ACC112 (cell line): ENCODE data around the gene FOXP2.
"Not testable (repeated sequence)": the region's sequence is repeated elsewhere in the genome, so short reads cannot be mapped to it uniquely, and the experiment has no call there.

ENCODE experiments used
- H2AFZ ChIP-seq: fragments of 200-600 bp; sonication (generic); one replicate; pipeline ENCODE4 v1.6.0; 2017; ENCODE audit warnings: antibody characterized with exemption, low read length; ENCODE audit not compliant: unreplicated experiment
- H3K27ac ChIP-seq: fragments of 200-600 bp; sonication (generic); 2 replicates; pipeline ENCODE4 v1.5.1; 2014; ENCODE audit warnings: low read depth, mild to moderate bottlenecking, antibody characterized with exemption, low read length, moderate library complexity
- H3K27me3 ChIP-seq: fragments of 200-600 bp; sonication (generic); 2 replicates; pipeline ENCODE4 v1.6.1; 2014; ENCODE audit warnings: mild to moderate bottlenecking, antibody characterized with exemption, low read length, moderate library complexity, mixed read lengths; ENCODE audit not compliant: insufficient read depth
- H3K36me3 ChIP-seq: fragments of 200-600 bp; sonication (generic); 2 replicates; pipeline ENCODE4 v1.6.1; 2016; ENCODE audit warnings: mild to moderate bottlenecking, antibody characterized with exemption, low read length, moderate library complexity, mixed read lengths; ENCODE audit not compliant: insufficient read depth
- H3K4me1 ChIP-seq: fragments of 200-600 bp; sonication (generic); one replicate; pipeline ENCODE4 v1.6.1; 2016; ENCODE audit warnings: low read length, mixed read lengths; ENCODE audit not compliant: insufficient read depth, unreplicated experiment, control insufficient read depth
- H3K4me3 ChIP-seq: fragments of 200-600 bp; sonication (generic); 2 replicates; pipeline ENCODE4 v1.5.1; 2014; ENCODE audit warnings: mild to moderate bottlenecking, low read depth, low read length
- H3K79me2 ChIP-seq: fragments of 200-600 bp; sonication (generic); one replicate; pipeline ENCODE4 v1.6.0; 2016; ENCODE audit warnings: low read length; ENCODE audit not compliant: control insufficient read depth, unreplicated experiment, insufficient read depth

The FOXP2 gene

DNA sequence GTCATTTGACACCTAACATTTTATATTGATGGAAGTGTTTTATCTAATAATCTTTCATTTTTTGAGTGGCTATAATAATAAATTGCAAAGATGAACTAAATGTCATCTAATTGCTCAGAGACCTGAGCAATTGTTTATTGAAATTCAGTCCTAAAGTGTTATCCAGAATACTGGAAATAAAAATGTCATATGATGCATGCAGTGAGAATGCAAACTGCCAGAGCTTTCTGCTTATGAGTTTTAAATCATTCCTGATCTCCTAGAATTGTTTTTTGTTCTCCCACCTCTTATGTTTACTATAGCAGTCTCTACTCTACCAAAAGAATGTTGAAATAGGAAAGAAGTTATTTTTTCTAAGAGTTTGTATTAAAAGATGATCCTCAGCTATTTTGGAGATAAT, 116.7 kb downstream of the FOXP2 start:
- Histone ChIP-seq H3K36me3 (no peaks in the 10 kb centered on the region), H3K27me3 (no peaks in the 10 kb centered on the region), H3K79me2 (no peaks in the 10 kb centered on the region), H2AFZ (no peak overlapping the region), H3K4me3 (no peak overlapping the region), H3K27ac (no peak overlapping the region), H3K4me1 (peaks cover 6% of the 10 kb centered on the region)

DNA sequence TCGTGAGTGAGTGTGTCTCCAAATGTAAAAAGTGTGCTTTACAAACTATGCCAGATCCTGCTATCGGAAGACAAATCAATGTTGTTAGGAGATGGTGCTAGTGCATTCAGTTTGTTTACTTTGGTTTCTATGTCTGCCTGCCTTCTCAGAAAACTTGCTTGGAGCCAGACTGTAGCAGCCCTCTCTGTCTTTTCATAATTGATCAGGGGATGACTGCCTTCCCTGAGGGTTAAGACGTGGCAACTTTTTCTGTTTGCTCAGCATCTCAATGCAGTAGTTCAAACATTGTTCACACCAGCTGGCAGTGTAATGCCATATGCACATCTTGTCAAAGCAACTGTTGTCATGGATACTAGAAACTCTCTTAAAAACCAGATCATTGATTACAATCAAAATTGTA, 118.5 kb downstream of the FOXP2 start:
- H2AFZ ChIP-seq, result no peak overlapping the region
- no peaks in the 10 kb centered on the region for H3K79me2 ChIP-seq
- no peaks in the 10 kb centered on the region for H3K27me3 ChIP-seq
- peaks cover 6% of the 10 kb centered on the region for H3K4me1 ChIP-seq
- H3K36me3 ChIP-seq, result no peaks in the 10 kb centered on the region
- no peak overlapping the region for H3K27ac ChIP-seq
- no peak overlapping the region for H3K4me3 ChIP-seq

DNA sequence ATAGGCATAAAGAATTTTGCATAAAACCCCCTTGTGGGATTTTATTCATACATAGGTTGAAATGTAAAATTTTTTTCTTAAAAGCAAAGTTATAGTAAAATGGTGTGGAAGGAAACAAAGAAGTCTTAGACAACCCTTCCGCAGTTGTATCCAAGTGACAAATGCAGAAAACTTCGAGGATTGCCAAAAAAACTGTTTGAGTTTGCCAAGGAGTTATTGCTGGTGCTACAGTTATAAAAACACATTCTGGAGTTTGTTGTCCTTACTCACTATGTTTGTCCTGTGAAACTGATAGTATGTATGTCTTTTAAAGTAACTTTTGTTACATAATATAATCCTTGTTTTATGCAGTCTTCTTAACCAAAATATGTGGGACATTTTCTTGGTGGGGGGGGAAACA, 120.3 kb downstream of the FOXP2 start:
- H3K27ac ChIP-seq, result no peak overlapping the region
- H3K27me3 ChIP-seq, result no peaks in the 10 kb centered on the region
- H3K79me2 ChIP-seq, result no peaks in the 10 kb centered on the region
- no peak overlapping the region for H3K4me3 ChIP-seq
- no peak overlapping the region for H2AFZ ChIP-seq
- no peaks in the 10 kb centered on the region for H3K36me3 ChIP-seq
- peaks cover 8% of the 10 kb centered on the region for H3K4me1 ChIP-seq

DNA sequence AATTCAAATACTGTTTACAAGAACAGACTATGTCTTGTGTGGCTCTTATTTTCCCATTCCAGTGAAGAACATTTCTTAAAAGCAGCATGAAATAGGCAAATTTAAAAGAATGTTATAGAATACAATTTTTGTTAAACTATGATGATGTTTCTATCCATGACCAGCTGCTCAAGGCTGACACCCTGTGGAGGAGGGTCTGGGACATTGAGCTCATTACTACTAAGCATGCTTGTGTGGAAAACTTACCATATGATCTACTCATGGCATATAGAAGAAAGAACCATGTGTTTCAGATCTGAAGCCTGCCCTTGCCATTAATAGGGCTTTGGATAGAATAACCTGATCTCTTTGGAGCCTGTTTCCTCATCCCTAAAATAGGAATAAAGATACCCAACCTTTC, 125.0 kb downstream of the FOXP2 start:
- H3K27ac ChIP-seq, result no peak overlapping the region
- no peaks in the 10 kb centered on the region for H3K36me3 ChIP-seq
- H3K4me3 ChIP-seq, result no peak overlapping the region
- H3K4me1 ChIP-seq, result peaks cover 9% of the 10 kb centered on the region
- no peaks in the 10 kb centered on the region for H3K79me2 ChIP-seq
- no peak overlapping the region for H2AFZ ChIP-seq
- no peaks in the 10 kb centered on the region for H3K27me3 ChIP-seq

DNA sequence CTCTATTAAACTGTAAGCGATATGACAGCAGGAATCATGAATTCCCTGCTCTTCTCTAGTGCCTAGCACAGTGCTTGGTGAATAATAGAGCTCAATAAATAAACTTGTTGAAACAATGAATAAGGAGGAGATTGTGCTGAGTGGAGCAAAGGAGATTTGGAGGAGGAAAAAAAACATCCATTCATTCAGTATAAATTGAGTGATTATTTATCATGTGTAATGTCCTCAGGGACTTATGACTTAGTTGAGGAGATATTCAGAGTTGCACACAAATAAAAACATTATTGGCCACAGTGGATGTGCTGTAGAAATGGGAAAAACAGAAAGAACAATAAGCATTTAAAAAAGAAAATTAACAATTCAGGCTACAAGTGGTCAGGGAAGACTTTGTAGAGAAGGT, 125.7 kb downstream of the FOXP2 start:
- Histone ChIP-seq H3K27ac (no peak overlapping the region), H3K36me3 (no peaks in the 10 kb centered on the region), H2AFZ (no peak overlapping the region), H3K4me3 (no peak overlapping the region), H3K4me1 (peaks cover 4% of the 10 kb centered on the region), H3K79me2 (no peaks in the 10 kb centered on the region), H3K27me3 (no peaks in the 10 kb centered on the region)

DNA sequence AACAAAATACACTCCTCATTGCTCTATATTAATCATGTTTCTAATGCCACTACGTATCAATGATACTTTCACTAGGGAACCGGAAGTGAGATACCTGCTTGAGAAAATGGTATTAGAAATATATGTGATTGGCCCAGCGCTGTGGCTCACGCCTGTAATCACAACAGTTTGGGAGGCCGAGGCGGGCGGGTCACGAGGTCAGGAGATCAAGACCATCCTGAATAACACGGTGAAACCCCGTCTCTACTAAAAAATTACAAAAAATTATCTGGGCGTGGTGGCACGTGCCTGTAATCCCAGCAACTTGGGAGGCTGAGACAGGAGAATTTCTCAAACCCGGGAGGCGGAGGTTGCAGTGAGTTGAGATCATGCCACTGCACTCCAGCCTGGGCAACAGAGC, 132.7 kb downstream of the FOXP2 start:
- H3K27ac ChIP-seq, H3K36me3 ChIP-seq, H3K27me3 ChIP-seq, H3K4me3 ChIP-seq, H3K79me2 ChIP-seq, H2AFZ ChIP-seq: not testable (repeated sequence)
- peaks cover 17% of the 10 kb centered on the region for H3K4me1 ChIP-seq

DNA sequence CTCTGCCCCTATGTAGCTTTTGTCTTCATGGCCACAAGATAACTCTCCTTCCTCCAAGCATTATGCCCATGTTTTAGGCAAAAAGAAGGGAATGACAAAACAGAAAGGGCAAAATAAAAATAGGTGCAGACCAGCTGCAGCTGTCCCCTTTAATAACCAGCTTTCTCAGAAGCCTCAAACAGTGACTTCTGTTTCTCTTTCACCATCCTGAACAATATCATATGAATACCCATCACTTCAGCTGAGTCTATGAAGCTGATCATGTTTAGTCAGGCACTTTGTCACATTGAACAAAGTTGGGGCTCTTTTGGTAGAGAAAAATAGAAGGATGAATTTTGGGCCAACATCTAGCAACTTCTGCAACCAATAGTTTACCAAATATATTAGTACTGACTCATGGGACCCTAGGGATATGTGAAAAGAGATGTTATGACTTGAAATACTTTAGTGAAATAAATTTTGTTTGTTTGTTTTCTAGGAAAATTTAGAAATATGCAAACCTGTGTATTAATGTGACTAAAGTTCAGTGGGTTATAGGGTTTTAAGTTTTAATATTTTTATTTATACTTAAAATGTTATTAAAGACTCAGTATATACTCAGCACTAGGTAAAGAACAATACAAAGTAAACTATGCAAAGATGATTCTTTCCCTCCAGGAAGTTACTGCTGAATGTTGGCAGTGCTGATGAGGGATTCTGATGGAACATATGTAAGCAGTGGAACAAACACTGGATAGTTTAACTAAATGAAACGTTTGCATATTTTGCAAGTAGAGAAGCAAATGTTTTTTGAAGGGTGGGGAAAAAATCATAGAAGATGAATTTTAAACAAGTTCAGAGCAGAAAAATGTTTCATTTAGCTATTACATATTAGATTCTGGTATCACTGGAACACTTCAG, 133.7 kb downstream of the FOXP2 start:
- peak overlapping the region; percentile 23; the same call in 1 of the 2 replicates for H3K27ac ChIP-seq
- H3K4me3 ChIP-seq, result no peak overlapping the region
- H2AFZ ChIP-seq, result no peak overlapping the region
- H3K79me2 ChIP-seq, result no peaks in the 10 kb centered on the region
- H3K4me1 ChIP-seq, result peaks cover 17% of the 10 kb centered on the region
- H3K36me3 ChIP-seq, result no peaks in the 10 kb centered on the region
- H3K27me3 ChIP-seq, result no peaks in the 10 kb centered on the region

DNA sequence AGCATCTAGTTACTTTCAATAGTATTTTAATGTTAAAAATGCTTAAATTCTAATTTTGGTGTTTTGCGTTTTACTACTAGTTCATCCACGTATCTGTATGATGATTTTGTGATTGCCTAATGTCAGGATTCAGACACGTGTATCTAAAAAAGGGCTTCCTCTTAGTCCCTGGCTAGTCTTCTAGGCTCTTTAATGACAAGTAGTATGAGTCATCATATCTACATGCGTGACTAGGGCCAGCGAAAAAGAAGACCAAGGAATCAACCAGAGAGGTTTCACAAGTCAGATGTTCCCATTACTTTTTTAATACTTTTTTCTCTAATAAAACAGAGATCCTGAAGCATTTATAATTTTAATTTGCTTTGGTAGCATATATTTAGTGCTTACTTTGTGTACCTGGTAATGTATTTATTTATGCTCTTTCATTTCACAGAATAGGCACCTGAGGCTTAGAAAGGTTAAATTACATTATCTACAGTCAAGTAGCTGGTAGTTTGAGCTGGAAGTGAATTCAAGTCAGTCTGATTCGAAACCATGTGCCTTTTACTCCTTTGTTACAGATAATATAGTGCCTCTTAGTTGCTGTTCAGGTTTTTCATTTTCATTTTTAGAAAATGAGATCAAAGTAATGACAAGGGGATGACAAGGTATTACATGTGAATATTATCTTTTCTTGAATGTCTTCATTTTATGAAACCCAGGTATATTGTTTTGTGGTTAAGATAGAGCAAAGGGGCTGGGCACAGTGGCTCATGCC, 140.3 kb downstream of the FOXP2 start:
- 0 out of 2 replicates have a peak overlapping the region, but pooled peaks have one; percentile 21 for H3K27ac ChIP-seq
- no peaks in the 10 kb centered on the region for H3K27me3 ChIP-seq
- H3K36me3 ChIP-seq, result no peaks in the 10 kb centered on the region
- no peak overlapping the region for H2AFZ ChIP-seq
- no peak overlapping the region for H3K4me3 ChIP-seq
- H3K4me1 ChIP-seq, result peaks cover 4% of the 10 kb centered on the region
- no peaks in the 10 kb centered on the region for H3K79me2 ChIP-seq

DNA sequence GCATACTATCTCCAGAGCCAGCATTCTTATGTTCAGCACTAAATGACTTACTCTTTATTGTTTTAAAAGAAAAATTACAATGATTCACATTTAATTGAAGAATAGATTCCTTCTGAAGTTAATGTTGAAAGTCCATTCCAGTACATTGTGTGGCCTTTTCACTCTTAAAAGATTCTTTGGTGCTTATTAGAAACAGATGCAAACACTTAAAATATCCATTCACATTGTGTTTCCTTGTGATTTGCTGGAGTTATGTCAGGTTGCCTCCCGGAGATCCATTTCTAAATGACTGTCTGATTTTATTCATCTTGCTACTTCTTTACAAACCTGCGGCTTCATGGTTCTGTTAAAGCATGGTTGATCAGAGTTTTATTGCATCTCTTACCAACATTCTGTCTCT, 152.8 kb downstream of the FOXP2 start:
- Histone ChIP-seq H2AFZ (no peak overlapping the region), H3K4me3 (no peak overlapping the region), H3K4me1 (no peaks in the 10 kb centered on the region), H3K79me2 (no peaks in the 10 kb centered on the region), H3K27me3 (no peaks in the 10 kb centered on the region), H3K27ac (no peak overlapping the region), H3K36me3 (no peaks in the 10 kb centered on the region)

DNA sequence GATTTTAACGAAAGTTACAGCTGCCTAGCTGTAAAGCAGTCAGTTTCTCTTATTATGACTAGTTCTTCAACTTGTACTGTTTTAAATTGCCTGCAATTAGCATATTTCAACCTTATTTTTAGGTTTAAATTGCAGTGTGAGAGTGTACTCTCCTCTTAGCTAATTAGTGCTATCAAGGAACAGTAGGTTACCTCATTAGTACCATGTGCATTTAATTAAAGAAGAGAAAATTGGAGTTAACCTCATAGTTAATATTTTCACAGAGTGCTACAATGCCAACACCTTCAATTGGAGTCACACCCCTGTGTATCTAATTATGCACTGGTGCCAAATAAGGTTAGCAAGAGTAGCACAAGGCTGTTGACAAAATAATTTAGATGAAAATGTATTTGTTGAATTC, 154.6 kb downstream of the FOXP2 start:
- Histone ChIP-seq H3K79me2 (no peaks in the 10 kb centered on the region), H3K4me1 (no peaks in the 10 kb centered on the region), H3K27me3 (no peaks in the 10 kb centered on the region), H2AFZ (no peak overlapping the region), H3K4me3 (no peak overlapping the region), H3K27ac (no peak overlapping the region), H3K36me3 (no peaks in the 10 kb centered on the region)

DNA sequence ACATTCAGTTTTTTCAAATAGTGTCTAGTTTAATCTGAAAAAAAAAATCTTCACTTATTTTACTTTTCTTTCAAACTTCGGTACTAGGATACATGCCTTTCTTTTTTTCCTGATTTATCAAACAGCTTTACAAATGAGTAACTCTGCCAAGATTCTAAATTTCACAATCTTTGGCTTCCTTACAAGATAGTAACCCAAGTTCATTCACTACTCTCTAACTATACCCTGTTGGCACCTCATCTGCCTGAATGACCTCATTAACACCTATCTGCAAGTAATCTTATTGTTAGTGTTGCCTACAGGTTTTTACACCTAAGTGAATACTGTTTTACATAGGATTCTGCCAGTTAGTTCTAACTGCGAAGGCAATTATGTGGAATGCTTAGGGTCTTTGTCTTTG, 159.8 kb downstream of the FOXP2 start:
- no peaks in the 10 kb centered on the region for H3K36me3 ChIP-seq
- peaks cover 3% of the 10 kb centered on the region for H3K4me1 ChIP-seq
- H3K27me3 ChIP-seq, result no peaks in the 10 kb centered on the region
- no peak overlapping the region for H2AFZ ChIP-seq
- no peak overlapping the region for H3K27ac ChIP-seq
- H3K79me2 ChIP-seq, result no peaks in the 10 kb centered on the region
- no peak overlapping the region for H3K4me3 ChIP-seq
